Articular chondrocyte of knee joint (primary cell): ENCODE results near the gene KDM5C. TPM values are rescaled to one million over a fixed set of nuclear protein-coding genes. Genes with fewer than 3 reads are reported as not detected.

Experiments used
- small RNA-seq: library from RNA; depleted of rRNA; stranded (forward); fragments of <200 nt; gene quantifications from one replicate; pipeline ENCODE3, GENCODE V24; 2012
- total RNA-seq: library from RNA; depleted of rRNA; stranded (reverse); fragments of >200 nt; gene quantifications from 2 replicates; pipeline ENCODE4 v1.2.3, GENCODE V29; 2012

Gene KDM5C
- 61.5 and 94.3 TPM in 2 replicates for total RNA-seq

GRCh38 chrX:53224860-53225797 is at the start of gene KDM5C:
Gene KDM5C, minus strand, starts transcription at chrX:53225207. Its CDS starts 318 bp downstream, at chrX:53224889.

Small RNA genes within 50 kb of the gene (small RNA-seq; reads per million reads assigned to genes)
- gene AL139396.1 (not detected), gene MIR6894 (not detected), gene MIR6895 (not detected)

Other genes with a start within 250 kb of the KDM5C start
- 2.2 and 2.8 TPM in 2 replicates for gene GPR173, start 176.4 kb downstream of the KDM5C start, total RNA-seq
- gene TSPYL2, start 142.8 kb downstream of the KDM5C start, total RNA-seq = 15.7 and 24.2 TPM in 2 replicates
- 9.3 and 10.7 TPM in 2 replicates for gene KANTR, start 131.1 kb downstream of the KDM5C start, total RNA-seq
- gene IQSEC2, start 56.4 kb upstream of the KDM5C start, total RNA-seq = 13.6 and 14.8 TPM in 2 replicates
- 15.3 and 22.6 TPM in 2 replicates for gene SMC1A, start 197.4 kb upstream of the KDM5C start, total RNA-seq
- 0.26 and 0.54 TPM in 2 replicates for gene RIBC1, start 197.7 kb upstream of the KDM5C start, total RNA-seq
- 32.5 and 32.9 TPM in 2 replicates for gene HSD17B10, start 209.2 kb upstream of the KDM5C start, total RNA-seq